MM.1S (cell line): ENCODE results near the gene PUS1.
A peak's percentile ranks its signal among the peaks of the same experiment; 100 is the strongest.
"Not testable (repeated sequence)": the region's sequence is repeated elsewhere in the genome, so short reads cannot be mapped to it uniquely, and the experiment has no call there.

Experiments used
- DNase-seq: peaks from one replicate; pipeline ENCODE4 v3.0.0-alpha.2; 2015
- H2AFZ ChIP-seq: fragments of 300-600 bp; sonication (generic); 2 replicates; pipeline ENCODE4 v1.6.0; 2016; ENCODE audit warnings: antibody characterized with exemption, low read length
- H3F3A ChIP-seq: fragments of 300-600 bp; sonication (generic); 2 replicates; pipeline ENCODE4 v1.6.1; 2016; ENCODE audit warnings: mild to moderate bottlenecking, antibody characterized with exemption, low read length, moderate library complexity, mixed read lengths; ENCODE audit not compliant: insufficient read depth
- H3K27ac ChIP-seq: fragments of 300-600 bp; sonication (generic); 2 replicates; pipeline ENCODE4 v1.5.1; 2016; ENCODE audit warnings: mild to moderate bottlenecking, low read length
- H3K27me3 ChIP-seq: fragments of 300-600 bp; sonication (generic); replicated peaks from 2 replicates; pipeline ENCODE4 v1.6.0; 2016; ENCODE audit warnings: low read length; ENCODE audit not compliant: insufficient read depth
- H3K36me3 ChIP-seq: fragments of 300-600 bp; sonication (generic); replicated peaks from 2 replicates; pipeline ENCODE4 v1.6.1; 2016; ENCODE audit warnings: mild to moderate bottlenecking, low read length, mixed read lengths; ENCODE audit not compliant: insufficient read depth
- H3K4me1 ChIP-seq: fragments of 300-600 bp; sonication (generic); 2 replicates; pipeline ENCODE4 v1.6.1; 2016; ENCODE audit warnings: low read length, mixed read lengths
- H3K4me2 ChIP-seq: fragments of 300-600 bp; sonication (generic); 2 replicates; pipeline ENCODE4 v1.6.0; 2016; ENCODE audit warnings: low read depth, low read length
- H3K4me3 ChIP-seq: fragments of 300-600 bp; sonication (generic); 2 replicates; pipeline ENCODE4 v1.5.1; 2016; ENCODE audit warnings: low read length, mixed read lengths
- H3K79me2 ChIP-seq: fragments of 300-600 bp; sonication (generic); 2 replicates; pipeline ENCODE4 v1.6.1; 2016; ENCODE audit warnings: mixed run types, low read length, mixed read lengths
- H3K9ac ChIP-seq: fragments of 300-600 bp; sonication (generic); 2 replicates; pipeline ENCODE4 v1.6.1; 2016; ENCODE audit warnings: low read length, mixed read lengths
- H3K9me2 ChIP-seq: fragments of 300-600 bp; sonication (generic); replicated peaks from 2 replicates; pipeline ENCODE4 v1.6.1; 2016; ENCODE audit warnings: mild to moderate bottlenecking, low read length, mixed read lengths; ENCODE audit not compliant: insufficient read depth
- H3K9me3 ChIP-seq: fragments of 300-600 bp; sonication (generic); replicated peaks from 2 replicates; pipeline ENCODE4 v1.6.1; 2016; ENCODE audit warnings: mild to moderate bottlenecking, low read length, mixed read lengths; ENCODE audit not compliant: insufficient read depth
- H4K20me1 ChIP-seq: fragments of 300-600 bp; sonication (generic); 2 replicates; pipeline ENCODE4 v1.6.1; 2016; ENCODE audit warnings: mild to moderate bottlenecking, low read length, moderate library complexity, mixed read lengths; ENCODE audit not compliant: insufficient read depth
- EZH2 ChIP-seq: fragments of 300-600 bp; sonication (generic); optimal IDR thresholded peaks from 2 replicates; pipeline ENCODE3; 2017; ENCODE audit warnings: low read depth, mild to moderate bottlenecking, antibody characterized with exemption, low read length, mixed read lengths
- EZH2phosphoT487 ChIP-seq: fragments of 300-600 bp; sonication (generic); IDR thresholded peaks from 2 replicates; pipeline ENCODE4 v1.6.1; 2018; ENCODE audit warnings: antibody characterized with exemption, low read length
- TF ChIP-seq, protein P1 (sequence below): fragments of 300-600 bp; sonication (generic); IDR thresholded peaks from 2 replicates; pipeline ENCODE4 v1.5.1; 2016; ENCODE audit warnings: antibody characterized with exemption, low read length, mixed read lengths

The PUS1 gene

DNA sequence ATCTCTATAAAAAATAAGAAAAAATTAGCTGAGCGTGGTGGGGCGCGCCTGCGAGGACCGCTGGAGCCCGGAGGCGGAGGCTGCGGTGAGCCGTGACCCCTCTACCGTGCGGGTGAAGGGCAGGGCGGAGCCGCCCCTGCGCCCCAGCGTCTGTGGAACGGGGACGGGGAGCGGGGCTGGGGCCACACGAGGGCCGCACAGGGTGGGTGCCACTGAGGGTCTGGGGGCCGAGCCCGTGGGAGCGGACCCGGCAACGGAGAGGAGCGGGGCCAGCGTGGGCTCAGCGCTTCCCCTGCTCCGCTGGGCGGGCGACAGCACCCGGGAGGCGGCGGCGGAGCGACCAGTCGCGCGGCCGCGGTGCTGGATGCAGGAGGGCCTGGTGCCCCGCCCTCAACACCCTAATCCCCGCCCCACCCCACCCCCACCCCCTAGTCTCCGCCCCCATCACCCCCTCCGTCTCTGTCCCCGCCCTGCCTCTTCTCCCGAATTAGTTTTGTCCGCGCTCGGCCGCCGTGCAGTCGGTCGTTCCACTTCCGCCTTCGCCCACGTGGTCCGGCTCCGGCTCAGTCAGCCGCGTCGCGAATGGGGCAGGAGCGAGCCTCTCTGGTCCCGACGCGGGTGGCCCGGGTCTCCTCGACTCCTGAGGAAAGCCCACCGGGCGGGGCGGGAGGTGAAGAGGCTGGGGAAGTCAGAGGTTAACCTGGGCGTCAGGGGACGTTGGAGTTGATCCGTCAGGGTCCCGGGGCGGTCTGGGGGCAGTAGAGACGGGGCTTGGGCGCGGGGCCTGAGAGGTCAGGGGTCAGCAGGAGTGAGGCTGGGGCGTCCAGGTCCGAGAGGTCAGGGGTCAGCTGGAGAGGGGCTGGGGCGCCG lies at the start of gene PUS1:
PUS1 (plus strand) TSS at position 566 of the 870 bp plus-strand sequence. CDS start 447 bp downstream, outside the sequence.
- peak within 1 kb of the TSS; percentile 79 for H3K9ac ChIP-seq
- TF ChIP-seq, protein P1, sequence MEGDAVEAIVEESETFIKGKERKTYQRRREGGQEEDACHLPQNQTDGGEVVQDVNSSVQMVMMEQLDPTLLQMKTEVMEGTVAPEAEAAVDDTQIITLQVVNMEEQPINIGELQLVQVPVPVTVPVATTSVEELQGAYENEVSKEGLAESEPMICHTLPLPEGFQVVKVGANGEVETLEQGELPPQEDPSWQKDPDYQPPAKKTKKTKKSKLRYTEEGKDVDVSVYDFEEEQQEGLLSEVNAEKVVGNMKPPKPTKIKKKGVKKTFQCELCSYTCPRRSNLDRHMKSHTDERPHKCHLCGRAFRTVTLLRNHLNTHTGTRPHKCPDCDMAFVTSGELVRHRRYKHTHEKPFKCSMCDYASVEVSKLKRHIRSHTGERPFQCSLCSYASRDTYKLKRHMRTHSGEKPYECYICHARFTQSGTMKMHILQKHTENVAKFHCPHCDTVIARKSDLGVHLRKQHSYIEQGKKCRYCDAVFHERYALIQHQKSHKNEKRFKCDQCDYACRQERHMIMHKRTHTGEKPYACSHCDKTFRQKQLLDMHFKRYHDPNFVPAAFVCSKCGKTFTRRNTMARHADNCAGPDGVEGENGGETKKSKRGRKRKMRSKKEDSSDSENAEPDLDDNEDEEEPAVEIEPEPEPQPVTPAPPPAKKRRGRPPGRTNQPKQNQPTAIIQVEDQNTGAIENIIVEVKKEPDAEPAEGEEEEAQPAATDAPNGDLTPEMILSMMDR = no peak
- no peak for TF ChIP-seq EZH2phosphoT487
- TF ChIP-seq EZH2 = no peak
- H3K27ac ChIP-seq = peak within 1 kb of the TSS; percentile 18; the same call in 1 of the 2 replicates
- 0 out of 2 replicates have a peak, but pooled peaks cover 6% of the 10 kb centered on the region for H3F3A ChIP-seq
- H2AFZ ChIP-seq = peak within 1 kb of the TSS; percentile 58; the same call in 1 of the 2 replicates
- H3K4me2 ChIP-seq = peak within 1 kb of the TSS; percentile 66
- H3K9me3 ChIP-seq = no peaks in the 10 kb centered on the region
- H3K79me2 ChIP-seq = peaks cover 16% of the 10 kb centered on the region
- no peaks in the 10 kb centered on the region for H3K36me3 ChIP-seq
- H3K9me2 ChIP-seq = no peaks in the 10 kb centered on the region
- peak; percentile 83 for DNase-seq
- peak within 1 kb of the TSS; percentile 76 for H3K4me3 ChIP-seq
- H4K20me1 ChIP-seq = no peaks in the 10 kb centered on the region
- no peaks in the 10 kb centered on the region for H3K4me1 ChIP-seq
- no peaks in the 10 kb centered on the region for H3K27me3 ChIP-seq

DNA sequence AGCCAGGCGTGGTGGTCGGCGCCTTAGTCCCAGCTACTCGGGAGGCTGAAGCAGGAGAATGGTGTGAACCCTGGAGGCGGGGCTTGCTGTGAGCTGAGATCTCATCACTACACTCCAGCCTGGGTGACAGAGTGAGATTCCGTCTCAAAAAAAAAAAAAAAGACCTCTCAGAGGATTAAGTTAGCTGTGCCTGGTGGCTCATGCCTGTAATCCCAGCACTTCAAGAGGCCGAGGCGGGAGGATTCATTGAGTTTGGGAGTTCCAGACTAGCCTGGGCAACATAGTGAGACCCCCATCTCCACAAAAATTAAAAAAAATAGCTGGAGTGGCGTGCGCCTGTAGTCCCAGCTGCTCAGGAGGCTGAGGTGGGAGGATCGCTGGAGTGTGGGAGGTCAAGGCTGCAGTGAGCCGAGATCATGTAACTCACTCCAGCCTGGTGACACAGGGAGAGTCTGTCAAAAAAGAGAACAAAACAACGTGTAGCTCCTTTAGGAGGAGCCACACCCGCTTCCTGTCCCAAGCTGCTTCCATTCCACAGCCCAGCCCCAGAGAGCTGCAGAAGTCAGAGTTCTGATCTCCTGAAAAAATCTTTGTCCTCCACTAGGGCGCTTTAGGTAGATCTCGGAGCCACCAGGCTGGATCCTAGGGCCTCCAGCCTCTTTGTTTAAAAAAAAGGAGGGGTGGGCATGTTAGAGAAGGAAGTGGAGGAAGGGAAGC lies 46.1 kb upstream of the PUS1 start:
- no peaks in the 10 kb centered on the region for H3K9me2 ChIP-seq
- no peak overlapping the region for H2AFZ ChIP-seq
- no peaks in the 10 kb centered on the region for H3K4me1 ChIP-seq
- TF ChIP-seq, protein P1 = no peak
- TF ChIP-seq EZH2phosphoT487 (no peak), EZH2 (no peak)
- no peak overlapping the region for H3K4me3 ChIP-seq
- no peak overlapping the region for H3K4me2 ChIP-seq
- H3F3A ChIP-seq = no peaks in the 10 kb centered on the region
- H3K79me2 ChIP-seq = no peaks in the 10 kb centered on the region
- no peaks in the 10 kb centered on the region for H3K36me3 ChIP-seq
- no peak for DNase-seq
- no peak overlapping the region for H3K9ac ChIP-seq
- no peak overlapping the region for H3K27ac ChIP-seq
- H4K20me1 ChIP-seq = no peaks in the 10 kb centered on the region
- no peaks in the 10 kb centered on the region; the same call in 1 of the 2 replicates for H3K27me3 ChIP-seq
- no peaks in the 10 kb centered on the region for H3K9me3 ChIP-seq

DNA sequence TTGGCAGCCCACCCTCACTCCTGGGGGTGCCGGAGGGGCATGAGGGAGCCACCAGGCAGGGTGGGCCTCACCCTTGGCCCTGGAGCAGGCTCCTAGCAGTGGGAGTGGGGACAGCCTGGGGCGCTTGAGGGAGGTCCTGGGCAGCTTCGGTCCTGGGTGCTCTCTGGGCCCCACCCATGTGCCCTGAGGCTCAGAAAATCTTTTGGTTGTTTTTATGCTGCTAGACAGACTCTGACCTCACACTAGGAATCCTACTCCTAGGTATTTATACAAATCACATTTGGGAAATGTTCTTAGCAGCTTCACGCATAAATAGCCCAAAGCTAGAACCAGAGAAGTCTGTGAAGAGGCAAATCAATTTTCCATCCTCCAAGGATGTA lies 45.6 kb upstream of the PUS1 start:
- DNase-seq = no peak
- TF ChIP-seq EZH2phosphoT487 (no peak), EZH2 (no peak)
- TF ChIP-seq, protein P1 = no peak
- no peaks in the 10 kb centered on the region for H3K79me2 ChIP-seq
- no peaks in the 10 kb centered on the region for H3K36me3 ChIP-seq
- H3F3A ChIP-seq = no peaks in the 10 kb centered on the region
- H3K9me2 ChIP-seq = no peaks in the 10 kb centered on the region
- no peak overlapping the region for H3K4me3 ChIP-seq
- no peak overlapping the region for H3K27ac ChIP-seq
- H3K9ac ChIP-seq = no peak overlapping the region
- H2AFZ ChIP-seq = no peak overlapping the region
- no peaks in the 10 kb centered on the region; the same call in 1 of the 2 replicates for H3K27me3 ChIP-seq
- H3K9me3 ChIP-seq = no peaks in the 10 kb centered on the region
- H3K4me1 ChIP-seq = no peaks in the 10 kb centered on the region
- no peak overlapping the region for H3K4me2 ChIP-seq
- no peaks in the 10 kb centered on the region for H4K20me1 ChIP-seq

DNA sequence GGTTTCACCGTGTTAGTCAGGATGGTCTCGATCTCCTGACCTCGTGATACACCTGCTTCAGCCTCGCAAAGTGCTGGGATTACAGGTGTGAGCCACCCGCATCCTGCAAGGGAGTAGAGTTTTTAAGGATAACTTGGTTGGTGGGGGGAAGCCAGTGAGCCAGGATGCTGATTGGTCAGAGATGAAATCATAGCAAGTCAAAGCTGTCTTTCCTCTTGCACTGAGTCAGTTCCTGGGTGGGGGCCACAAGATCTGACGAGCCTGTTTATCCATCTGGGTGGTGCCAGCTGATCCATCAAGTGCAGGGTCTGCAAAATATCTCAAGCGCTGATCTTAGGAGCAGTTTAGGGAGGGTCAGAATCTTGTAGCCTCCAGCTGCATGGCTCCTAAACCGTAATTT lies 44.0 kb upstream of the PUS1 start:
- H3K4me1 ChIP-seq, H3K36me3 ChIP-seq, H3K9ac ChIP-seq, H2AFZ ChIP-seq, H3K4me3 ChIP-seq, H3K79me2 ChIP-seq, H3K4me2 ChIP-seq, H3K9me2 ChIP-seq, H3K27me3 ChIP-seq, H3F3A ChIP-seq, DNase-seq, H4K20me1 ChIP-seq, H3K9me3 ChIP-seq, H3K27ac ChIP-seq: not testable (repeated sequence)
